Activated CD4-positive, alpha-beta T cell treated with anti-CD3 and anti-CD28 coated beads for 36 hours (primary cell): Measurements from ENCODE around the gene CD244. TPM values are rescaled to one million over a fixed set of nuclear protein-coding genes. Genes with fewer than 3 reads are reported as not detected.
A peak's percentile ranks its signal among the peaks of the same experiment; 100 is the strongest.
"Not testable (repeated sequence)": the region's sequence is repeated elsewhere in the genome, so short reads cannot be mapped to it uniquely, and the experiment has no call there.

Experiments used
- ATAC-seq: fragments of 200-7000 bp; cut with Tn5 transposase; one replicate; pipeline ENCODE4 v1.10.0; 2021; ENCODE audit warnings: mild to moderate bottlenecking, moderate library complexity
- CTCF ChIA-PET: fragments of 350-600 bp; sonication (Branson Sonifier 250); formaldehyde crosslinking; loops from one replicate; lab custom pipeline; 2021; ENCODE audit warnings: antibody characterized with exemption; lab: Charles Lee
- POLR2A ChIA-PET: fragments of 350-600 bp; sonication (Branson Sonifier 250); formaldehyde crosslinking; loops from one replicate; lab custom pipeline; 2021; ENCODE audit warnings: antibody characterized with exemption, inconsistent platforms; lab: Charles Lee
- DNase-seq: peaks from one replicate; pipeline ENCODE4 v3.0.0-alpha.2; 2020
- H3K27ac Mint-ChIP-seq: one replicate; pipeline ENCODE4 v1.8.0; 2021; ENCODE audit warnings: mixed read lengths
- H3K27me3 Mint-ChIP-seq: one replicate; pipeline ENCODE4 v1.8.0; 2021; ENCODE audit warnings: mixed read lengths
- H3K36me3 Mint-ChIP-seq: one replicate; pipeline ENCODE4 v1.8.0; 2021; ENCODE audit warnings: low read depth, mixed read lengths
- H3K4me1 Mint-ChIP-seq: one replicate; pipeline ENCODE4 v1.8.0; 2021; ENCODE audit warnings: mixed read lengths
- H3K4me3 Mint-ChIP-seq: one replicate; pipeline ENCODE4 v1.8.0; 2021; ENCODE audit warnings: mild to moderate bottlenecking, moderate library complexity, mixed read lengths
- H3K9me3 Mint-ChIP-seq: one replicate; pipeline ENCODE4 v1.8.0; 2021; ENCODE audit warnings: low read depth, mixed read lengths
- intact Hi-C, 2 experiments: fragments of 100-400 bp; cut with DNase I in 1 of 2; cut with micrococcal nuclease in 1 of 2; formaldehyde crosslinking; loops; one replicate each; pipeline versions ENCODE4 v1.14.2 to v1.15.1; 2022 to 2024; cut with DNase I, micrococcal nuclease
- total RNA-seq, 2 experiments: library from RNA; stranded (reverse); gene quantifications; one replicate each; pipeline ENCODE4 v1.2.3, GENCODE V29; 2021

Gene CD244
- total RNA-seq, 2 experiments from 2014 or later: 0.14 to 0.25 TPM

- ChIA-PET CTCF (interaction anchor here (0.6 to 1.5 kb wide), 8 partner anchors 17 to 531 kb away, joined by 3 to 11 read pairs (median 4); partner anchors contain the start of gene CD244), POLR2A (no interaction called here)
- intact Hi-C loops: loop anchor here (5.0 kb wide), 2 partner anchors 102 to 152 kb away; no protein-coding TSS in a partner anchor
- no peak for DNase-seq
- Mint-ChIP-seq H3K27me3 (no peaks in the 10 kb centered on the region), H3K9me3 (no peaks in the 10 kb centered on the region), H3K36me3 (no peaks in the 10 kb centered on the region), H3K4me1 (peaks cover 24% of the 10 kb centered on the region), H3K27ac (no peak overlapping the region), H3K4me3 (no peak overlapping the region)
- ATAC-seq: peak; percentile 30
Observed at GRCh38 chr1:160879056-160879455, 16.4 kb upstream of the CD244 start.

DNA sequence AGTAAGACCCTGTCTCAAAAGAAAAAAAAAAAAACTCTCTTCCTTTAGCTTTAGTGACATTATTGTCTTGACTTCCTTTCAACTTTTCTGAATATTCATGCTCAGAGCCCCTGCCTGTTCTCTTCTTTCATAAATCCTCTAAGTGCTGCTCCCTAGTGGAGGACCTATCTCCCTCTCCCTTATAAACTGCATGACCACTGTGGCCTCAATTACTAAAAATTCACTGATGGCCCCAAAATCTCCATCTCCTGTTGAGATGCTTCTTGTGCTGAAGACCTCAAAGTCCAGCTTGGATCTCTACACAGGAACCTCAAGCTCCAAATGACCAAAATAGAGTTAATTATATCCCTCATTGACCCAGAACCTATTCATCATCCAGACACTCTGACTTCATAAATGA is 14.5 kb upstream of the CD244 start:
- DNase-seq: no peak
- Mint-ChIP-seq H3K4me1 (peaks cover 24% of the 10 kb centered on the region), H3K27me3 (no peaks in the 10 kb centered on the region), H3K36me3 (no peaks in the 10 kb centered on the region), H3K9me3 (no peaks in the 10 kb centered on the region), H3K4me3 (no peak overlapping the region), H3K27ac (no peak overlapping the region)
- intact Hi-C loops: loop anchor here (1.0 to 5.0 kb wide), 5 partner anchors 38 to 150 kb away; no protein-coding TSS in a partner anchor
- ChIA-PET POLR2A (no interaction called here), CTCF (interaction anchor here (0.6 to 1.7 kb wide), 12 partner anchors 8 to 154 kb away, joined by 3 to 8 read pairs (median 4); partner anchors contain the start of gene ITLN1)
- peak; percentile 70 for ATAC-seq

DNA sequence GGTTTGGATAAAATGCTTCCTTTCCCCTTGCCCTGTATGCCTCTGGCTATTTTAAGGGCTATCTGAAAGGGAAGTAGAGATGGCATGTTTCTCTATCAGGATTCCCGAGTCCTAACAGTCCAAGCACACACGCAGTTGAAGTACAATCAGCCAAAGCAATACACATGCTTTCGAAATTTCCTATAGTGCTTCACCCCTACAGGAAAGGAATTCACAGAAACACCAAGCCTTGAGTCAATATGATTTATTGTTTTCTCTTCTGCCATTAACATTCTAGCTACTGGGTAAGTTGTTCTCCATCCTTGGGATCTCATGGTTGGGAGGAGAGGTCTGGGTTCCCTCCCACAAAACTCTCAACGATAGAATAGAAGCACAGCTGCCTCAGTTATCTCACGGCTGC is 13.6 kb upstream of the CD244 start:
- Mint-ChIP-seq H3K4me1 (peaks cover 24% of the 10 kb centered on the region), H3K27me3 (no peaks in the 10 kb centered on the region), H3K4me3 (no peak overlapping the region), H3K27ac (no peak overlapping the region), H3K36me3 (no peaks in the 10 kb centered on the region), H3K9me3 (no peaks in the 10 kb centered on the region)
- ChIA-PET POLR2A (no interaction called here), CTCF (interaction anchor here (1.0 to 1.7 kb wide), 4 partner anchors 9 to 151 kb away, joined by 3 to 8 read pairs (median 4); partner anchors contain the start of gene ITLN1)
- DNase-seq (no peak), ATAC-seq (no peak)
- intact Hi-C loops: loop anchor here (2.0 to 5.0 kb wide), 4 partner anchors 38 to 150 kb away; no protein-coding TSS in a partner anchor

DNA sequence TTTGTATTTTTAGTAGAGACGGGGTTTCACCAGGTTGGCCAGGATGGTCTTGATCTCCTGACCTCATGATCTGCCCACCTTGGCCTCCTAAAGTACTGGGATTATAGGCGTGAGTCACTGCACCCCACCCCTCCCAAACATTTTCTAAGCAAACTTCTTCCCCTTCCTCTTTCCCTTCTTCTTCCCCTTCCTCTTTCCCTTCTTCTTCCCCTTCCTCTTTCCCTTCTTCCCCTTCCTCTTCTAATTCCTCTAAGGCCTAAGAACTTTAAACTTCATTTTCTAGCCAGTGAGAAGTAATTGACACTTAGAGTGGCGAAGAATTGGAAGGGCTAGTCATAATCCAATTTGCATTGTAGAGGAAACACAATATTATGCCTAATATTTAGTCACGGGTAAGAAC is 12.9 kb upstream of the CD244 start:
- H3K9me3 Mint-ChIP-seq, H3K27me3 Mint-ChIP-seq, CTCF ChIA-PET, H3K36me3 Mint-ChIP-seq, ATAC-seq, POLR2A ChIA-PET, H3K4me3 Mint-ChIP-seq, H3K27ac Mint-ChIP-seq, DNase-seq: not testable (repeated sequence)
- peaks cover 24% of the 10 kb centered on the region for H3K4me1 Mint-ChIP-seq
- intact Hi-C loops: loop anchor here (5.0 kb wide), 2 partner anchors 98 to 148 kb away; no protein-coding TSS in a partner anchor

GRCh38 chr1:160874935-160875334 is 12.2 kb upstream of the CD244 start:
- H3K27me3 Mint-ChIP-seq: no peaks in the 10 kb centered on the region
- CTCF ChIA-PET: interaction anchor here (0.9 to 1.3 kb wide), 3 partner anchors 8 to 148 kb away, joined by 3 to 6 read pairs (median 3); partner anchors contain the start of gene ITLN1
- ATAC-seq (peak; percentile 85), DNase-seq (peak; percentile 42)
- no peaks in the 10 kb centered on the region for H3K9me3 Mint-ChIP-seq
- H3K27ac Mint-ChIP-seq: no peak overlapping the region
- intact Hi-C loops: loop anchor here (5.0 kb wide), 2 partner anchors 98 to 148 kb away; no protein-coding TSS in a partner anchor
- H3K36me3 Mint-ChIP-seq: no peaks in the 10 kb centered on the region
- no peak overlapping the region for H3K4me3 Mint-ChIP-seq
- POLR2A ChIA-PET: no interaction called here
- peaks cover 24% of the 10 kb centered on the region for H3K4me1 Mint-ChIP-seq

DNA sequence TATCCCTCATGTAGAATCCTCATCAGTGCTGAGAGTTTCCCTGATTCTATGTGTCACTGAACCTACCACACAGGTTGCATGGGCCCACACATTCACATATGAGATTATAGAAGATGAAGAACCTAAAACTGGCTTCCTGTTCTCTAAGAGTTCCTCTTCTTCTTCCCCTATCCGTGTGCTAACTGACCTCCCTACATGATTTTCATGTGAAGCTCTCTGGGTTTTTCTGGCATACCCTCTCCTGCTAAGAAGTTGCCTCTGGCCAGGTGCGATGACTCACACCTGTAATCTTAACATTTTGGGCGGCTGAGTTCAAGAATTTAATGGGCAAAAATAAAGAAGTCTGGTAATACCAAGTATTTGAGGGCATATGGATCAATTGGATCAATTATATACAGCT is 5.5 kb upstream of the CD244 start:
- no peaks in the 10 kb centered on the region for H3K27me3 Mint-ChIP-seq
- intact Hi-C loops: no loop called here
- ChIA-PET POLR2A (no interaction called here), CTCF (interaction anchor here (0.6 to 1.6 kb wide), 3 partner anchors 20 to 33 kb away, joined by 4 to 7 read pairs (median 5); no protein-coding TSS in a partner anchor)
- no peak for DNase-seq
- H3K27ac Mint-ChIP-seq: no peak overlapping the region
- ATAC-seq: no peak
- no peaks in the 10 kb centered on the region for H3K9me3 Mint-ChIP-seq
- no peak overlapping the region for H3K4me3 Mint-ChIP-seq
- H3K4me1 Mint-ChIP-seq: peaks cover 10% of the 10 kb centered on the region
- H3K36me3 Mint-ChIP-seq: no peaks in the 10 kb centered on the region

- POLR2A ChIA-PET, H3K36me3 Mint-ChIP-seq, ATAC-seq, H3K9me3 Mint-ChIP-seq, intact Hi-C loops, H3K4me3 Mint-ChIP-seq, DNase-seq, H3K27ac Mint-ChIP-seq, H3K27me3 Mint-ChIP-seq: not testable (repeated sequence)
- CTCF ChIA-PET: interaction anchor here (0.6 kb wide), 1 partner anchor 33 kb away, joined by 5 read pairs; no protein-coding TSS in a partner anchor
- peaks cover 15% of the 10 kb centered on the region for H3K4me1 Mint-ChIP-seq
Observed at GRCh38 chr1:160867651-160868050, 5.0 kb upstream of the CD244 start.

DNA sequence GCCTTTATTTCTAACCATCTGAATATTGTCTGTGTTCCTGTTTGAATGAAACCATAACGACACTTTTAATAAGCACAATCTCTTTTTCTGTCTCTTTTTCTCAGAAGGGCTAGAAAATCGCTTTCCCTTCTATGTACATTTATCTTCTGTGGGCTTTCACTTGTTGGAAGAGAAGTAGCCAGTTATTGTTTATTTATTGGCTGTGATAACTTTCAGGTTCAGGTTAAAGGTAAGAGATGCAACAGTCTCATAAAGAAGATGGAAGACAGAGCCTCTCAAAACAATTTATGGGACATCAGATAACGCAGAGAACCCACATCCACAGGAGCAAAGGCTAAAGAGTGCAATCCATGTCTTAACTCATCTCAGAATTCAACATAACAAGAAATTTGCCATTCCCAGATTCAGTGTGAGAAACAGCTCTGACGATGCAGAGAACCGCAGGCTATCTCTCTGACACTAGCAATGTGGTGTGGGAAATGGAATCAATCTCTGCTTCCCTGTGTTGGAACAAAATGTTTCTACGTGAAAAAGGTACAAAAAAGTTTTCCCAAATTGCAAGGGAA is 4.1 kb upstream of the CD244 start:
- ATAC-seq: no peak
- ChIA-PET POLR2A (no interaction called here), CTCF (interaction anchor here (0.9 kb wide), 1 partner anchor 11 kb away, joined by 4 read pairs; no protein-coding TSS in a partner anchor)
- no peak for DNase-seq
- H3K9me3 Mint-ChIP-seq: no peaks in the 10 kb centered on the region
- no peak overlapping the region for H3K4me3 Mint-ChIP-seq
- no peaks in the 10 kb centered on the region for H3K27me3 Mint-ChIP-seq
- no peaks in the 10 kb centered on the region for H3K36me3 Mint-ChIP-seq
- H3K4me1 Mint-ChIP-seq: peaks cover 23% of the 10 kb centered on the region
- no peak overlapping the region for H3K27ac Mint-ChIP-seq
- intact Hi-C loops: no loop called here

DNA sequence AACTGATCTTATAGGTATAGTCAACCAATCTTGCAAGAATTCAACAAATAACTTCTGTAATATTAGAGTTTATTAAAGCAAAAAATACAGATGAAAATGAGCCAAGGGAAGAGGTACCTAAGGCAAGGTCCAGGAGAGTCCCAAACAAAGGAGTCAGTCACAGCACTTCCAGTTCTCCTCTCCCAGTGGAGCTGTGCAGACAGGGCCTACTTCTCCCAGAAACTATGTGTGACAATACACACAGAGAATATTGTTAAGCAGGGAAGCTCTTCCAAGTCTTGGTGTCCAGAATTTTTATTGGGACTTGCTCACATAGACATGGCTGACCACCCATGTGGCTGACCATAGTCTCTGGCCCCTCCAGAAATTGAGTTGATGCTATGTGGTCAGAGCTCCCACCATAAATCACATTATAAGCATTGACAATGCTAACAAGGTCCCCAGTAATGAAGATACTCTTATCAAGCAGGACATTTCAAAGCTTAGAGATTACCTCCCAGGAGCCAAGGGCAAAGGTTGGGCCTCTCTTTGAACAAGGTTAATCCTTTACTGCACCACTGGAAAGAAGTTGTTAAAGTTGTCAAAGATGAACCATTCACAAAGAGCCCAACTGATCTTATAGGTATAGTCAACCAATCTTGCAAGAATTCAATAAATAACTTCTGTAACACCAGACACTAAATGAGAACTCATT is 3.5 kb upstream of the CD244 start:
- no peak for ATAC-seq
- ChIA-PET CTCF (interaction anchor here (0.9 to 1.6 kb wide), 4 partner anchors 10 to 185 kb away, joined by 3 to 4 read pairs (median 3); no protein-coding TSS in a partner anchor), POLR2A (no interaction called here)
- Mint-ChIP-seq H3K9me3 (no peaks in the 10 kb centered on the region), H3K27me3 (no peaks in the 10 kb centered on the region), H3K27ac (no peak overlapping the region), H3K4me1 (peaks cover 23% of the 10 kb centered on the region), H3K4me3 (no peak overlapping the region), H3K36me3 (no peaks in the 10 kb centered on the region)
- no peak for DNase-seq
- intact Hi-C loops: no loop called here

GRCh38 chr1:160865337-160865736 is 2.6 kb upstream of the CD244 start:
- H3K4me3 Mint-ChIP-seq: no peak overlapping the region
- DNase-seq: no peak
- intact Hi-C loops: no loop called here
- no peak overlapping the region for H3K27ac Mint-ChIP-seq
- ATAC-seq: no peak
- peaks cover 23% of the 10 kb centered on the region for H3K4me1 Mint-ChIP-seq
- H3K36me3 Mint-ChIP-seq: no peaks in the 10 kb centered on the region
- ChIA-PET CTCF (interaction anchor here (0.7 to 1.6 kb wide), 6 partner anchors 9 to 185 kb away, joined by 3 read pairs; no protein-coding TSS in a partner anchor), POLR2A (no interaction called here)
- no peaks in the 10 kb centered on the region for H3K27me3 Mint-ChIP-seq
- H3K9me3 Mint-ChIP-seq: no peaks in the 10 kb centered on the region

DNA sequence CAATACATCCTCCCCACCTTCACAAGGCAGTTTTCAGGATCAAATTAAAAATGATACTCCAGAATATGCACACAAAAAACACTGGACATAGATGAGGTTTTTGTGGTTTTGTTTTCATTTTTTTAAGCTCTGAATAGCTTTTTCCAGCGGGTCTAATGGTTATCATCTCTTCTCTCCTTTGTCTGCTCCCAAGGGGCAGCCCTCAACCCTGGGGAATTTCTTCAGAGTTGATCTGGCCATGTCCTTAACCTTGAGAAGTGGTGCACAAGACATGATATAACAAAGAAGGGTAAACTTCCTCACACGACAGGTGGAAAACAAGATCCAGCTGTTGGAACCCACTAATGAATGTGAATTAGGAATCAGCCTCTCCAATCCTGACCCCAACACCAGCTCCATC is 1.5 kb upstream of the CD244 start:
- Mint-ChIP-seq H3K9me3 (no peaks in the 10 kb centered on the region), H3K4me1 (peaks cover 23% of the 10 kb centered on the region), H3K36me3 (no peaks in the 10 kb centered on the region), H3K27me3 (no peaks in the 10 kb centered on the region), H3K27ac (no peak overlapping the region), H3K4me3 (no peak overlapping the region)
- ChIA-PET POLR2A (no interaction called here), CTCF (interaction anchor here (0.5 to 3.3 kb wide), 5 partner anchors 18 to 68 kb away, joined by 3 to 11 read pairs (median 4); partner anchors contain the start of gene LY9)
- intact Hi-C loops: no loop called here
- no peak for ATAC-seq
- no peak for DNase-seq
